DMS 273 (cell line): ENCODE measurements around the gene ANKRD28.

Experiments used
- DNase-seq: peaks from one replicate; lab custom pipeline; 2025; ENCODE audit not compliant: unreplicated experiment; lab: John Stamatoyannopoulos, UW

The ANKRD28 gene

GRCh38 chr3:15804553-15805095 lies 6.8 kb upstream of the ANKRD28 start:
- no peak for DNase-seq

- DNase-seq, result no peak
Observed at GRCh38 chr3:15803921-15804320, 6.1 kb upstream of the ANKRD28 start.

GRCh38 chr3:15801298-15801697 lies 3.5 kb upstream of the ANKRD28 start:
- DNase-seq, result no peak

- DNase-seq, result no peak
Observed at GRCh38 chr3:15800780-15801179, 3.0 kb upstream of the ANKRD28 start.

GRCh38 chr3:15800327-15800726 lies 2.5 kb upstream of the ANKRD28 start:
- DNase-seq, result no peak

GRCh38 chr3:15798533-15799245 lies 910 bp upstream of the ANKRD28 start:
- DNase-seq, result no peak

GRCh38 chr3:15796771-15797641 lies 773 bp downstream of the ANKRD28 start:
- DNase-seq, result peak; percentile 40

- no peak for DNase-seq
Observed at GRCh38 chr3:15796331-15796730, 1.4 kb downstream of the ANKRD28 start.

GRCh38 chr3:15795651-15796308 lies 2.0 kb downstream of the ANKRD28 start:
- DNase-seq, result no peak

- no peak for DNase-seq
Observed at GRCh38 chr3:15794842-15795650, 2.7 kb downstream of the ANKRD28 start.

- no peak for DNase-seq
Observed at GRCh38 chr3:15794303-15794771, 3.4 kb downstream of the ANKRD28 start.

GRCh38 chr3:15791525-15791924 lies 6.3 kb downstream of the ANKRD28 start:
- no peak for DNase-seq

GRCh38 chr3:15787941-15788340 lies 9.8 kb downstream of the ANKRD28 start:
- no peak for DNase-seq

- no peak for DNase-seq
Observed at GRCh38 chr3:15787526-15787925, 10.3 kb downstream of the ANKRD28 start.

GRCh38 chr3:15783361-15783969 lies 14.3 kb downstream of the ANKRD28 start:
- no peak for DNase-seq

- no peak for DNase-seq
Observed at GRCh38 chr3:15782429-15782828, 15.3 kb downstream of the ANKRD28 start.

- no peak for DNase-seq
Observed at GRCh38 chr3:15781637-15782402, 16.0 kb downstream of the ANKRD28 start.

- DNase-seq, result no peak
Observed at GRCh38 chr3:15781131-15781530, 16.6 kb downstream of the ANKRD28 start.

GRCh38 chr3:15779111-15779510 lies 18.7 kb downstream of the ANKRD28 start:
- DNase-seq, result no peak
